H1 (cell line): Measurements from ENCODE around the gene TRIL. TPM values are rescaled to one million over a fixed set of nuclear protein-coding genes. Genes with fewer than 3 reads are reported as not detected.
A peak's percentile ranks its signal among the peaks of the same experiment; 100 is the strongest.

Experiments used
- ASH2L ChIP-seq: fragments of 200-600, 300-600 bp; sonication (generic); IDR thresholded peaks from one replicate; pipeline ENCODE4 v1.7.1; 2017; ENCODE audit warnings: low read length
- CHD1 ChIP-seq: IDR thresholded peaks from 2 replicates; pipeline ENCODE4 v1.6.1; 2012; ENCODE audit warnings: low read depth, low read length, improper control_type of control experiment
- CREB1 ChIP-seq: IDR thresholded peaks from 2 replicates; pipeline ENCODE4 v1.6.1; 2012; ENCODE audit warnings: inconsistent platforms
- CTBP2 ChIP-seq: IDR thresholded peaks from 2 replicates; pipeline ENCODE4 v1.7.0; 2011; ENCODE audit warnings: borderline replicate concordance, mild to moderate bottlenecking, moderate library complexity, mixed read lengths, low read length; ENCODE audit not compliant: insufficient read depth, insufficient read length
- EGR1 ChIP-seq: IDR thresholded peaks from 2 replicates; pipeline ENCODE4 v1.6.1; 2011; ENCODE audit warnings: low read depth, low read length, borderline replicate concordance
- EP300 ChIP-seq, 2 experiments: IDR thresholded peaks; 1 replicate in 1 of 2; 2 replicates in 1 of 2; pipeline ENCODE4 v1.6.1; 2011 to 2012; ENCODE audit warnings: low read depth in 2 of 2, low read length in 2 of 2, mild to moderate bottlenecking in 2 of 2, borderline replicate concordance in 1 of 2, inconsistent platforms in 1 of 2, moderate library complexity in 1 of 2
- EZH2 ChIP-seq: fragments of 200-600 bp; sonication (generic); IDR thresholded peaks from 2 replicates; pipeline ENCODE4 v1.7.1; 2012; ENCODE audit warnings: low read depth, mild to moderate bottlenecking, moderate library complexity, low read length, inconsistent platforms; ENCODE audit not compliant: severe bottlenecking
- RNF2 ChIP-seq: fragments of 200-900, 300-1000 bp; sonication (generic); IDR thresholded peaks from 2 replicates; pipeline ENCODE4 v1.7.1; 2016; ENCODE audit warnings: borderline replicate concordance, low read depth, mild to moderate bottlenecking, antibody characterized with exemption, low read length; ENCODE audit not compliant: poor library complexity, severe bottlenecking; ENCODE audit errors: missing control alignments
- SAP30 ChIP-seq: fragments of 300-600 bp; sonication (generic); IDR thresholded peaks from 2 replicates; pipeline ENCODE4 v1.7.1; 2012; ENCODE audit warnings: low read length, moderate library complexity, mild to moderate bottlenecking, inconsistent platforms; ENCODE audit not compliant: insufficient read depth, insufficient replicate concordance
- SIN3A ChIP-seq, 2 experiments: IDR thresholded peaks in 1 of 2; conservative IDR thresholded peaks in 1 of 2; 2 replicates each; pipeline ENCODE4 v1.6.1; 2011 to 2012; ENCODE audit warnings: low read length in 2 of 2, improper control_type of control experiment in 1 of 2, low read depth in 1 of 2, mild to moderate bottlenecking in 1 of 2
- SP4 ChIP-seq: IDR thresholded peaks from 2 replicates; pipeline ENCODE4 v1.6.1; 2012; ENCODE audit warnings: low read length, inconsistent platforms
- SUZ12 ChIP-seq: fragments of 200-600 bp; sonication (generic); IDR thresholded peaks from 2 replicates; pipeline ENCODE4 v1.6.1; 2012; ENCODE audit warnings: mild to moderate bottlenecking, inconsistent platforms, low read length, moderate library complexity, mixed read lengths
- TAF1 ChIP-seq: IDR thresholded peaks from 2 replicates; pipeline ENCODE4 v1.6.1; 2011; ENCODE audit warnings: mild to moderate bottlenecking, low read depth, low read length
- TBP ChIP-seq: IDR thresholded peaks from 2 replicates; pipeline ENCODE4 v1.6.1; 2011; ENCODE audit warnings: low read depth, low read length, improper control_type of control experiment
- ZNF274 ChIP-seq: IDR thresholded peaks from 2 replicates; pipeline ENCODE4 v1.7.0; 2012; ENCODE audit warnings: low read length, borderline replicate concordance; ENCODE audit errors: extremely low read depth
- polyA plus RNA-seq, 7 experiments: library from polyadenylated mRNA; depleted of rRNA in 3 of 7; stranded (reverse) in 5 of 7; unstranded in 2 of 7; fragments of >200 nt in 5 of 7; fragments of 200-250 nt in 2 of 7; gene quantifications; 1 replicate in 5 of 7; 2 replicates in 1 of 7; 4 replicates in 1 of 7; pipeline versions ENCODE4 v1.2.1 to v1.2.3, GENCODE V29; 2011 to 2013; ENCODE audit warnings: missing spikeins in 2 of 7, mixed read lengths in 2 of 7
- total RNA-seq: library from RNA; stranded (reverse); fragmentation: NEBNext Ultra II Directional; extraction: Animal tissue kit (Norgen Biotek cat#: 25700); gene quantifications from 2 replicates; pipeline ENCODE4 v1.2.1, GENCODE V29; 2021
- TF ChIP-seq, protein P1 (sequence below): IDR thresholded peaks from 2 replicates; pipeline ENCODE4 v1.6.1; 2012; ENCODE audit warnings: inconsistent platforms
- TF ChIP-seq, protein P2 (sequence below), 3 experiments: IDR thresholded peaks; 1 replicate in 2 of 3; 2 replicates in 1 of 3; pipeline versions ENCODE4 v1.5.1 to v1.6.1; 2011; ENCODE audit warnings: low read length in 3 of 3, mild to moderate bottlenecking in 3 of 3, inconsistent platforms in 2 of 3, low read depth in 1 of 3, moderate library complexity in 1 of 3; ENCODE audit not compliant: insufficient read depth in 1 of 3; ENCODE audit errors: control extremely low read depth in 1 of 3

The TRIL gene
- total and polyA plus RNA-seq, 2 of the 8 experiments (the other 6 are each of a cell fraction or from before 2014, with no cell fraction given) = 3.9 to 5.5 TPM

DNA sequence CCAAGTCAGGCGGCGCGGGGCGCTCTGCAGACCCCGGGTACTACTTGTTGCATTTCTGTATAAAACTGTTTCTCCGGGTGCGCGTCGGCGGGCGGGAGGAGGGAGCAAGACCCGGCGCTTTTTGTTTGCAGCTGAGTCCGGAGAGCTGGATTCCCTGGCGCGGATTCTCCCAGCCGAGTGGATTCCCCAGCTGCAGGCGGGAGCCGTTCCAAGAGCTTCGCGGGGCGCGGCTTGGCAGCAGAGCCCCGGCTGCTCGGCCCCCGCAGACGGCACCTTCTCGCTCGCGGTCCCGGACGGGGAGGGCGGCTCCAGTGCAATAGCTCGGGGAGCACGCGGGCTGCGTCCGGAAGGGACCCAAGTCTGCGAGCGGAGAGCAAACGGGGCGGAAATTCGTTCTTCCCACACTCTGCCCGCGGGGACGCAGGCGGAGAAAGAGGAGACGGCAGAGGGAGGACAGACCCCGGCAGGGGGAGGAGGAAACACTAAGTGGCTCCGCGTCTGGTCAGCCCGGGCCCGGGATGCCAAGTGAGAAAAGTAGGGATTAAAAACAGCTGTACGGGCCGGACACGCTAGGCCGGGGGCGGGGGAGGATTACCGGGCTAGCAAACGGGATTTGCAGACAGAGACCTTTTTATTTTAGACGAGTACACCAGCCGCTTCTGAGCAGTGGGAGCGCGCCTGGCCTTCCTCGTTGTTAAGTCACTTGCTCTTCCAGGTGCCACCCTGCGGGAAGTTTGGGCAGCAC lies at the start of gene TRIL (continued):
- 0 out of 2 replicates have a peak, but pooled peaks have one; percentile 20 for TF ChIP-seq TAF1
- TF ChIP-seq SUZ12 = 0 out of 2 replicates have a peak, but pooled peaks have one; percentile 5
- TF ChIP-seq EZH2 = no peak
- TF ChIP-seq ZNF274 = no peak
- TF ChIP-seq SP4 = no peak
- TF ChIP-seq EP300 (IDR thresholded peaks at IDR 0.05; ENCODE audit: borderline replicate concordance in 1 of 2, low read depth in 2 of 2, low read length in 2 of 2) = no peak
- TF ChIP-seq SAP30 = no peak
- no peak for TF ChIP-seq CHD1
- no peak for TF ChIP-seq CTBP2
- peak; percentile 55 for TF ChIP-seq CREB1
- TF ChIP-seq TBP = peak; percentile 3; the same call in 1 of the 2 replicates
- TF ChIP-seq, protein P1, sequence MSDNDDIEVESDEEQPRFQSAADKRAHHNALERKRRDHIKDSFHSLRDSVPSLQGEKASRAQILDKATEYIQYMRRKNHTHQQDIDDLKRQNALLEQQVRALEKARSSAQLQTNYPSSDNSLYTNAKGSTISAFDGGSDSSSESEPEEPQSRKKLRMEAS = 0 out of 2 replicates have a peak, but pooled peaks have one; percentile 28
- TF ChIP-seq, protein P2, sequence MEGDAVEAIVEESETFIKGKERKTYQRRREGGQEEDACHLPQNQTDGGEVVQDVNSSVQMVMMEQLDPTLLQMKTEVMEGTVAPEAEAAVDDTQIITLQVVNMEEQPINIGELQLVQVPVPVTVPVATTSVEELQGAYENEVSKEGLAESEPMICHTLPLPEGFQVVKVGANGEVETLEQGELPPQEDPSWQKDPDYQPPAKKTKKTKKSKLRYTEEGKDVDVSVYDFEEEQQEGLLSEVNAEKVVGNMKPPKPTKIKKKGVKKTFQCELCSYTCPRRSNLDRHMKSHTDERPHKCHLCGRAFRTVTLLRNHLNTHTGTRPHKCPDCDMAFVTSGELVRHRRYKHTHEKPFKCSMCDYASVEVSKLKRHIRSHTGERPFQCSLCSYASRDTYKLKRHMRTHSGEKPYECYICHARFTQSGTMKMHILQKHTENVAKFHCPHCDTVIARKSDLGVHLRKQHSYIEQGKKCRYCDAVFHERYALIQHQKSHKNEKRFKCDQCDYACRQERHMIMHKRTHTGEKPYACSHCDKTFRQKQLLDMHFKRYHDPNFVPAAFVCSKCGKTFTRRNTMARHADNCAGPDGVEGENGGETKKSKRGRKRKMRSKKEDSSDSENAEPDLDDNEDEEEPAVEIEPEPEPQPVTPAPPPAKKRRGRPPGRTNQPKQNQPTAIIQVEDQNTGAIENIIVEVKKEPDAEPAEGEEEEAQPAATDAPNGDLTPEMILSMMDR (IDR thresholded peaks at IDR 0.05; ENCODE audit: control extremely low read depth in 1 of 3, insufficient read depth in 1 of 3, low read depth in 1 of 3, low read length in 3 of 3) = no peak
- no peak for TF ChIP-seq EGR1
- TF ChIP-seq ASH2L = peak; percentile 78
- TF ChIP-seq SIN3A (conservative IDR thresholded peaks at IDR 0.05 in 1 of 2, IDR thresholded peaks at IDR 0.05 in 1 of 2; ENCODE audit: low read depth in 1 of 2, low read length in 2 of 2) = 0 out of 4 replicates have a peak, but pooled peaks of 1 of the 2 experiments have one; percentile 20
- peak; percentile 50 for TF ChIP-seq RNF2
